GM18511 (cell line): ENCODE data around the gene PMM2.

Source experiments
- ATAC-seq: cut with Tn5 transposase; IDR thresholded peaks from one replicate; pipeline ENCODE4 v1.9.1; 2021; ENCODE audit warnings: mild to moderate bottlenecking, moderate library complexity; ENCODE audit not compliant: unreplicated experiment

PMM2 gene

GRCh38 chr16:8849411-8850011 lies 51.9 kb downstream of the PMM2 start:
- no peak for ATAC-seq

GRCh38 chr16:8850279-8850885 lies 52.7 kb downstream of the PMM2 start:
- no peak for ATAC-seq

- ATAC-seq: no peak
Measured at GRCh38 chr16:8851761-8852403, 54.2 kb downstream of the PMM2 start.

- ATAC-seq: no peak
Measured at GRCh38 chr16:8852534-8852933, 54.9 kb downstream of the PMM2 start.

- ATAC-seq: no peak
Measured at GRCh38 chr16:8853150-8853549, 55.5 kb downstream of the PMM2 start.

GRCh38 chr16:8853611-8854010 lies 56.0 kb downstream of the PMM2 start:
- ATAC-seq: no peak

- ATAC-seq: no peak
Measured at GRCh38 chr16:8854298-8854948, 56.8 kb downstream of the PMM2 start.

GRCh38 chr16:8855051-8855786 lies 57.6 kb downstream of the PMM2 start:
- no peak for ATAC-seq

GRCh38 chr16:8855972-8856371 lies 58.3 kb downstream of the PMM2 start:
- ATAC-seq: no peak

GRCh38 chr16:8858994-8859912 lies 61.6 kb downstream of the PMM2 start:
- no peak for ATAC-seq

GRCh38 chr16:8859913-8860881 lies 62.6 kb downstream of the PMM2 start:
- no peak for ATAC-seq

GRCh38 chr16:8861563-8862308 lies 64.1 kb downstream of the PMM2 start:
- ATAC-seq: no peak

- ATAC-seq: no peak
Measured at GRCh38 chr16:8862309-8863130, 64.9 kb downstream of the PMM2 start.

GRCh38 chr16:8863594-8864424 lies 66.2 kb downstream of the PMM2 start:
- ATAC-seq: no peak

- ATAC-seq: no peak
Measured at GRCh38 chr16:8864480-8865110, 67.0 kb downstream of the PMM2 start.
